Thoracic aorta endothelial cell (primary cell): ENCODE data around the gene ALX3. TPM values are rescaled to one million over a fixed set of nuclear protein-coding genes. Genes with fewer than 3 reads are reported as not detected.

ENCODE experiments used
- total RNA-seq: library from RNA; depleted of rRNA; stranded (reverse); fragments of >200 nt; gene quantifications from 2 replicates; pipeline ENCODE4 v1.2.3, GENCODE V29; 2012

Gene ALX3
- not detected in 2 replicates for total RNA-seq

DNA sequence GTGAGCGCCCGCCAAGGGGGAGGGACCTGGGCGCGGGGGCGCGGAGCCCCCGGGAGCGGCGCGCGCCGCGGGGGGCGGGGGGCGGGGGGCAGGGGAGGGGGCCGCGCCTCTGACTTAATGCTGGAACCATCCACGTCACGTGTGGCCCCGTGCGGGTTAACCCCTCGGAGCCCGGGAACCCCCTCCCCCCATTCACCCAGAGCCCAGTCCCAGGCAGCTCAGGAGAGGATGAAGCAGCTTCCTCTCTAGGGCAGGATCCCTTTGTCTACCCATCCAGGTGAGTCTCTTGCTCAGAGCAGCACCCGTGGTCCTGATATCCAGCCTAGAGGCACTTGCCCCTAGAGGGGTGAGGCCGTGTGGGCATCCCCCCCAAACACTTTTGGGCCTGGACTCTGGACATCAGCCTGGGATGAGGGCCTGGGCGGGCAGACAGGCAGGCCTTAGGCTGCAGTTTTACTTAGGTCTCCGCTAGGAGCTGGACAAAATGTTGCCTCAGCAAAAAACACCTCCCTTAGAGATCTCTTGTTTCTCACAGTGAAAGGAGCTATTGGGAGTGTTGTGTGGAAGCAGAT lies at the start of gene ALX3:
Gene ALX3, minus strand, starts transcription at position 2 of the 572 bp plus-strand sequence. CDS start 60 bp downstream, outside the sequence.

GRCh38 chr1:110112143-110112542 lies 41.7 kb upstream of the ALX3 start, which contains the start of gene UBL4B:
Gene UBL4B, plus strand, starts transcription at chr1:110112443. Its CDS starts 92 bp downstream, at chr1:110112535.

GRCh38 chr1:110034451-110035235 lies 35.8 kb downstream of the ALX3 start, which contains the start of gene STRIP1:
Gene STRIP1, plus strand, starts transcription at chr1:110034624. Its CDS starts 14 bp downstream, at chr1:110034638.

Other genes with a start within 250 kb of the ALX3 start
- 11.4 and 17.7 TPM in 2 replicates for gene CSF1, start 159.8 kb downstream of the ALX3 start, total RNA-seq
- gene AHCYL1, start 85.9 kb downstream of the ALX3 start, total RNA-seq = 61.2 and 76.2 TPM in 2 replicates
- gene STRIP1, start 36.0 kb downstream of the ALX3 start, total RNA-seq = 43.1 and 44.7 TPM in 2 replicates
- not detected in 2 replicates for gene UBL4B, start 41.8 kb upstream of the ALX3 start, total RNA-seq
- gene SLC6A17, start 79.8 kb upstream of the ALX3 start, total RNA-seq = 0.13 and 0.22 TPM in 2 replicates
- gene KCNC4, start 139.6 kb upstream of the ALX3 start, total RNA-seq = 8.8 and 13.6 TPM in 2 replicates